Mesenchymal stem cell (in vitro differentiated cells and primary cell): Measurements from ENCODE around the gene FCN1.

ENCODE experiments used
- DNase-seq: peaks from one replicate; pipeline ENCODE4 v3.0.0-alpha.2; 2013
- H2AFZ ChIP-seq: one replicate; pipeline ENCODE4 v1.6.1; 2013; ENCODE audit warnings: low read depth, mild to moderate bottlenecking, control low read depth, inconsistent platforms, low read length, moderate library complexity
- H2AK5ac ChIP-seq: 2 replicates; pipeline ENCODE4 v1.6.1; 2013; ENCODE audit warnings: low read length, moderate library complexity, mild to moderate bottlenecking, inconsistent platforms; ENCODE audit not compliant: severe bottlenecking
- H2BK120ac ChIP-seq: one replicate; pipeline ENCODE4 v1.6.1; 2013; ENCODE audit warnings: low read depth, mild to moderate bottlenecking, inconsistent platforms, low read length, moderate library complexity
- H2BK12ac ChIP-seq, 2 experiments: one replicate each; pipeline ENCODE4 v1.6.1; 2013; ENCODE audit warnings: inconsistent platforms in 2 of 2, low read length in 2 of 2, mild to moderate bottlenecking in 2 of 2, moderate library complexity in 2 of 2, control low read depth in 1 of 2
- H2BK15ac ChIP-seq: one replicate; pipeline ENCODE4 v1.6.1; 2013; ENCODE audit warnings: mild to moderate bottlenecking, low read depth, inconsistent platforms; ENCODE audit not compliant: poor library complexity, severe bottlenecking
- H2BK5ac ChIP-seq: 2 replicates; pipeline ENCODE4 v1.6.1; 2013; ENCODE audit warnings: low read depth, mild to moderate bottlenecking, low read length, control low read depth, inconsistent platforms; ENCODE audit not compliant: poor library complexity, severe bottlenecking
- H3K14ac ChIP-seq, 2 experiments: one replicate each; pipeline ENCODE4 v1.6.1; 2013; ENCODE audit warnings: inconsistent platforms in 2 of 2, low read length in 2 of 2, control low read depth in 1 of 2, mild to moderate bottlenecking in 1 of 2, moderate library complexity in 1 of 2
- H3K18ac ChIP-seq, 2 experiments: one replicate each; pipeline ENCODE4 v1.6.1; 2013; ENCODE audit warnings: inconsistent platforms in 2 of 2, low read length in 2 of 2, control low read depth in 1 of 2, low read depth in 1 of 2, mild to moderate bottlenecking in 1 of 2
- H3K23ac ChIP-seq, 2 experiments: one replicate each; pipeline ENCODE4 v1.6.1; 2013; ENCODE audit warnings: inconsistent platforms in 2 of 2, low read length in 2 of 2, mild to moderate bottlenecking in 2 of 2, moderate library complexity in 2 of 2, control low read depth in 1 of 2
- H3K27ac ChIP-seq: 2 replicates; pipeline ENCODE4 v1.5.1; 2013; ENCODE audit warnings: mild to moderate bottlenecking, moderate library complexity, low read length, control low read depth, inconsistent platforms; ENCODE audit not compliant: poor library complexity, severe bottlenecking
- H3K27me3 ChIP-seq, 2 experiments: 2 replicates each; pipeline versions ENCODE4 v1.6.1 to v1.7.0; 2013; ENCODE audit warnings: low read length in 2 of 2, mild to moderate bottlenecking in 2 of 2, moderate library complexity in 2 of 2, control low read depth in 1 of 2, inconsistent platforms in 1 of 2; ENCODE audit not compliant: control insufficient read depth in 1 of 2, insufficient read depth in 1 of 2
- H3K36me3 ChIP-seq, 2 experiments: 2 replicates each; pipeline versions ENCODE4 v1.6.1 to v1.7.0; 2013; ENCODE audit warnings: low read length in 2 of 2, control low read depth in 1 of 2, inconsistent platforms in 1 of 2, low read depth in 1 of 2, mild to moderate bottlenecking in 1 of 2; ENCODE audit not compliant: insufficient read depth in 2 of 2, control insufficient read depth in 1 of 2
- H3K4ac ChIP-seq, 2 experiments: one replicate each; pipeline ENCODE4 v1.6.1; 2013; ENCODE audit warnings: inconsistent platforms in 2 of 2, low read length in 2 of 2, mild to moderate bottlenecking in 2 of 2, moderate library complexity in 2 of 2, control low read depth in 1 of 2, low read depth in 1 of 2
- H3K4me1 ChIP-seq: 2 replicates; pipeline ENCODE4 v1.6.1; 2013; ENCODE audit warnings: low read depth, low read length, control low read depth; ENCODE audit not compliant: control insufficient read depth, insufficient read depth
- H3K4me2 ChIP-seq: 2 replicates; pipeline ENCODE4 v1.6.1; 2013; ENCODE audit warnings: low read length, mild to moderate bottlenecking, inconsistent platforms; ENCODE audit not compliant: poor library complexity, severe bottlenecking
- H3K4me3 ChIP-seq, 2 experiments: 2 replicates each; pipeline versions ENCODE4 v1.5.1 to v1.7.0; 2013; ENCODE audit warnings: low read length in 2 of 2, mild to moderate bottlenecking in 2 of 2, control low read depth in 1 of 2, low read depth in 1 of 2; ENCODE audit not compliant: insufficient read depth in 1 of 2
- H3K79me1 ChIP-seq: replicated peaks from 2 replicates; pipeline ENCODE4 v1.6.1; 2013; ENCODE audit warnings: mild to moderate bottlenecking, control low read depth, low read length, inconsistent platforms; ENCODE audit not compliant: poor library complexity, severe bottlenecking
- H3K9ac ChIP-seq: 2 replicates; pipeline ENCODE4 v1.7.0; 2013; ENCODE audit warnings: mild to moderate bottlenecking, low read length, moderate library complexity
- H3K9me3 ChIP-seq: 2 replicates; pipeline ENCODE4 v1.7.0; 2013; ENCODE audit warnings: mild to moderate bottlenecking, low read length; ENCODE audit not compliant: control insufficient read depth
- H4K8ac ChIP-seq: one replicate; pipeline ENCODE4 v1.6.1; 2013; ENCODE audit warnings: inconsistent platforms, mild to moderate bottlenecking, low read length, moderate library complexity
- H4K91ac ChIP-seq: one replicate; pipeline ENCODE4 v1.6.1; 2013; ENCODE audit warnings: mild to moderate bottlenecking, low read length, inconsistent platforms
- WGBS: methylation state at CpG from one replicate; pipeline ENCODE4 v1.1.7; 2013; ENCODE audit warnings: mixed read lengths; 5-methylcytosine and 5-hydroxymethylcytosine counted together

FCN1 gene

GRCh38 chr9:134935056-134935640 lies 17.4 kb upstream of the FCN1 start:
- no peak overlapping the region for H3K9ac ChIP-seq

DNA sequence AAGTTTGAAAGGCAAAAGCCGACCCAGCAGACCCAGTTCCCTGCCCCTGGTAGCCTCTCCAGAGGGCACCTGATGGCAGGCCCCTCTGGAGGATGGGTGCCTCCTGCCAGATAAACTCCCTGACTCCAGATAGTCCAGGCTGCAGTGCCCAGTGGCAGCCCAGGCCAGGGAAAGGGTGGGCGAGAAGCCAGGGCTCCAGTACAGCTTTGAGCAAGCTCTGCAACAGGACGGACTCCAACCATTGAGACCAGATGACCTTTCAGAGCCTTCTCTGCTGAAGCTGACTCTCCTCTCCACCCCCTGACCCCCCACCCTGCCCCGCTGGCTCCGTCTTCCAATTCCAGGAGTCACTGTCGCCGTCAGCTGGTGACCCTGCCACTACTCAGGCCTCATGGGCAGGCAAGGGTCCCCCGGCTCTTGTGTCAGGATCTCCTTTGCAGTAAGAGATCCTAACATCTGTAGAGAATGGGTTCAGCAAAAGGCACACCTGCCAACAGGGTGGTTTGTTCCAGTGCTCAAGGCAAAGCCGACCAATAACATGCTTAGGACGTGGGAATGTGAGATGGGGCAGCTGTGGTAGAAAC lies 15.5 kb upstream of the FCN1 start:
- no peaks in the 10 kb centered on the region for H3K79me1 ChIP-seq
- no peak overlapping the region for H3K4ac ChIP-seq
- H3K4me2 ChIP-seq, result no peak overlapping the region
- no peak overlapping the region for H3K9ac ChIP-seq
- no peak for DNase-seq
- no peak overlapping the region for H2AK5ac ChIP-seq
- no peak overlapping the region for H3K4me3 ChIP-seq
- no peak overlapping the region for H2BK15ac ChIP-seq
- no peak overlapping the region for H2AFZ ChIP-seq
- H3K23ac ChIP-seq, result no peak overlapping the region
- no peak overlapping the region for H2BK120ac ChIP-seq
- H3K4me1 ChIP-seq, result no peaks in the 10 kb centered on the region
- no peak overlapping the region for H3K14ac ChIP-seq
- no peak overlapping the region for H4K8ac ChIP-seq
- no peak overlapping the region for H3K27ac ChIP-seq
- no peak overlapping the region for H2BK5ac ChIP-seq
- H3K36me3 ChIP-seq, result no peaks in the 10 kb centered on the region
- no peak overlapping the region for H3K18ac ChIP-seq
- H4K91ac ChIP-seq, result no peak overlapping the region
- H3K9me3 ChIP-seq, result no peaks in the 10 kb centered on the region
- WGBS, result 83% methylated on average over 9 of the region's 10 CpGs
- H2BK12ac ChIP-seq, result no peak overlapping the region
- H3K27me3 ChIP-seq, result peaks cover 4 to 52% of the 10 kb centered on the region in 2 experiments

More at GRCh38 chr9:134935056-134935640, 17.4 kb upstream of the FCN1 start:
- peaks cover 10 to 46% of the 10 kb centered on the region in 2 experiments for H3K27me3 ChIP-seq
- H2BK5ac ChIP-seq, result no peak overlapping the region
- H2BK120ac ChIP-seq, result no peak overlapping the region
- H3K4me2 ChIP-seq, result no peak overlapping the region
- no peak overlapping the region for H2BK15ac ChIP-seq
- H4K8ac ChIP-seq, result no peak overlapping the region
- H3K9me3 ChIP-seq, result no peaks in the 10 kb centered on the region
- H2AK5ac ChIP-seq, result no peak overlapping the region
- WGBS, result 63% methylated on average over 17 of the region's 17 CpGs
- H3K4me3 ChIP-seq, result no peak overlapping the region
- no peaks in the 10 kb centered on the region for H3K36me3 ChIP-seq
- H3K27ac ChIP-seq, result no peak overlapping the region
- H3K14ac ChIP-seq, result no peak overlapping the region
- no peak overlapping the region for H3K4ac ChIP-seq
- H3K18ac ChIP-seq, result no peak overlapping the region
- no peak overlapping the region for H4K91ac ChIP-seq
- H2AFZ ChIP-seq, result no peak overlapping the region
- H2BK12ac ChIP-seq, result no peak overlapping the region
- no peak for DNase-seq
- no peaks in the 10 kb centered on the region for H3K79me1 ChIP-seq
- H3K4me1 ChIP-seq, result no peaks in the 10 kb centered on the region
- no peak overlapping the region for H3K23ac ChIP-seq

GRCh38 chr9:134932606-134933005 lies 14.9 kb upstream of the FCN1 start:
- Histone ChIP-seq H3K4me1 (no peaks in the 10 kb centered on the region), H2BK120ac (no peak overlapping the region), H3K9me3 (no peaks in the 10 kb centered on the region), H3K79me1 (no peaks in the 10 kb centered on the region), H3K9ac (no peak overlapping the region), H3K27me3 (peaks cover 4 to 46% of the 10 kb centered on the region in 2 experiments), H2BK12ac (no peak overlapping the region), H3K27ac (no peak overlapping the region), H2BK5ac (no peak overlapping the region), H2BK15ac (no peak overlapping the region), H3K4me2 (no peak overlapping the region), H3K36me3 (no peaks in the 10 kb centered on the region), H3K4me3 (no peak overlapping the region), H2AK5ac (no peak overlapping the region), H3K4ac (no peak overlapping the region), H3K23ac (no peak overlapping the region), H3K14ac (no peak overlapping the region), H2AFZ (no peak overlapping the region), H4K91ac (no peak overlapping the region), H4K8ac (no peak overlapping the region), H3K18ac (no peak overlapping the region)
- no peak for DNase-seq
- WGBS, result 77% methylated on average over 5 of the region's 5 CpGs

DNA sequence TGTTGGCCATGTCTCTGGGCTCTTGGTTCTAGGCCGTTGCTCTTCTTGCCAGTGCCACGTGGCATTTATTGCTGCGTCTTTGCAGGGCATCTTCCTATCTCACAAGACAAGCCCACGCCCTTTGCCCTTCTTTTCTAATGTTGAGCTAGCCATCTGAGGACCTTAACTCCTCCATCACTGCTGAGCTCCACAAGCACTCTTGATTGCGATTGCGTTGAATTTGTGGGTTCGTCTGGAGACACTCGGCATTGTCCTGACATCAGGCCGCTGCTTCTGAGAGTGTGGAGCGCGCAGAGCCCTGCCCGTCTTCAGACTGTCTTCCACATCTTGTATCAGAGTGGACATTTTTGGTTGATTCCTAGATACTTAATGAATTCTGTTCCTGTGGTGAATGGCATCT lies 14.5 kb upstream of the FCN1 start:
- no peaks in the 10 kb centered on the region for H3K4me1 ChIP-seq
- no peak overlapping the region for H2AFZ ChIP-seq
- no peak overlapping the region for H2AK5ac ChIP-seq
- no peaks in the 10 kb centered on the region for H3K79me1 ChIP-seq
- no peak overlapping the region for H3K4ac ChIP-seq
- H3K4me2 ChIP-seq, result no peak overlapping the region
- WGBS, result 85% methylated on average over 12 of the region's 12 CpGs
- H4K91ac ChIP-seq, result no peak overlapping the region
- H2BK15ac ChIP-seq, result no peak overlapping the region
- H3K9me3 ChIP-seq, result no peaks in the 10 kb centered on the region
- H3K23ac ChIP-seq, result no peak overlapping the region
- H3K27me3 ChIP-seq, result peaks cover 4 to 42% of the 10 kb centered on the region in 2 experiments
- H3K18ac ChIP-seq, result no peak overlapping the region
- no peak overlapping the region for H4K8ac ChIP-seq
- no peak overlapping the region for H2BK12ac ChIP-seq
- no peaks in the 10 kb centered on the region for H3K36me3 ChIP-seq
- H3K4me3 ChIP-seq, result no peak overlapping the region
- no peak for DNase-seq
- H3K9ac ChIP-seq, result no peak overlapping the region
- H2BK5ac ChIP-seq, result no peak overlapping the region
- H3K14ac ChIP-seq, result no peak overlapping the region
- H3K27ac ChIP-seq, result no peak overlapping the region
- no peak overlapping the region for H2BK120ac ChIP-seq
